HG03159 (cell line): ENCODE results near the gene SOX13.
"Not testable (repeated sequence)": the region's sequence is repeated elsewhere in the genome, so short reads cannot be mapped to it uniquely, and the experiment has no call there.

Experiments used
- ATAC-seq: cut with Tn5 transposase; IDR thresholded peaks from one replicate; pipeline ENCODE4 v1.9.1; 2021; ENCODE audit warnings: mild to moderate bottlenecking, moderate library complexity; ENCODE audit not compliant: unreplicated experiment

SOX13 gene

DNA sequence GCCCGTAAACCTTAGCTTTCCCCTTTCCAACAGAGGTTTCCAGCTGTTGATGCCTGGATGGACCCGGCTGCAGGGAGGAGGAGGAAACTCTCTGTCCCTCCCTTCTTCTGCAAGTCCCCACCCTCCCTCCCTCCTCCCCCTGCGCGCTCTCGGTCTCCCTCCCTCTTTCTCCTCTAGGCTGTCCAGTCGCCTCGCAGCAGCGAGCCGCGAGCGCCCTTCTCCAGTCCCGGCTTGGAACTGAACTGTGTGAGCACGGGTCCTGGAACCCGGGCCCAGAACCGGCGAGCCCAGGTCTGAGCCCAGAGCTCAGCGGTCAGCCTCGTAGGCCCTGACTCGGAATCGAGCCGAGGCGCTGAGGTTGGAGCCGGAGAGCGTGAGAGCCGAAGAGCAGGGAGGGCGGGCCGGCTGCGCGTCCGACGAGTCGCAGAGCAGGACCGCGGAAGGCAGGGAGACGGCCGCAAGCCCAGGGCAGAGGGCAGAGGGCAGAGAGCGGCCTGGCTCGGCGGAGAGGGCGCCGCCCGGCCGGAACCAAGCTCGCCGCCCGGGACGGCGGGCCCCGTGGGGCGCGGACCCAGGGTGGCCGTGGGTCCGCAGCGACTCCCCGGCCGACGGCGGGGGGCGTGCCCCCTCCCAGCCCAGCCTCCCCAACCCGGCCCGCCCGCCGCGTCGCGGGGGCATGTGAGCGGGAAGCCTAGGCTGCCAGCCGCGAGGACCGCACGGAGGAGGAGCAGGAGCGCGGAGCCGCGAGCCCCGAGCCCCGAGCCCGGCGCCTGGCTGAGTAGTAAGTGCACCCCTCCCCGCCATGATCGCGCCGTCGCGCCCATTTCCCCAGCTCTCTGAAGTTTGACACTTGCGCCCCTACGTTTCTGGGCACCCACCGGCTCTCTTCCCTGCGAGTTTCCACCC lies at the start of gene SOX13:
Gene SOX13, plus strand, starts transcription at position 185 of the 906 bp plus-strand sequence. CDS start 39,801 bp downstream, outside the sequence.
- no peak for ATAC-seq

DNA sequence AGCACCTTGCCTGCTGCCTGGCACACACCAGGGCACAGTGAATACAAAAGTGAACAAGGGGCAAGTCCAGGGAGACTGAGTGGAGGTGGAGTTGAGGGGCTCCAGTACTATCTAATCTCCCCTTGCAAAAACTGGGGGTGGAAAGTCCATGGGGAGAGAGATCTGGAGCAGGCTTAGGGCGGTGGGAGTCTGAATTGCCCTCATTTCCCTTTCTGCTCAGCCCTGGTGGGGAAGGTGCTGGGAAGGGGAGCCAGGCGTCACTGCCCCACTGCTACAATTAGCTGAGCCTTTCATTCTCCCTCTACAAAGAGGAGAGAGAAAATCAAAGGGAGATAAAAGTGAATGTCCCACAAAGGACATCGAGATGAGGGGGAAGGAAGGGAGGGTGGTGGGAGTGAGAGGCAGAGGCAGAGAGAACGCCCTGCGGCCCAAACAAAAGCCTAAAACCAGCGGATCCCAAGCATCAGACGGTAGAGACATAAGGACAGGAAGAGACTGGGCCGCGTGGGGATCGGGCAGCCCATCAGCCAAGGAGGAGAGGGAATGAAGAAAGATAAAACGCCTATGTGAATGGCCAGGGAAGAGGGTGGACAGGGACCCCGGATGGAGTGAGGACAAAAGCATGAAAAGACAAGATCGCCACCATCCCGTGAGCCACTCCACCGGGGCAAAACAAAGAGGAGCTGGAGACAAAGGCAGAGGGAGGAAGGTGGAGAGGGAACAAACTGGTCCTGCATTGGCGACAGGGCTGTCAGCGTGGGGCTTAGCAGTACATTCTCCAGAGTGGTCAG lies 46.8 kb upstream of the SOX13 start:
- no peak for ATAC-seq

DNA sequence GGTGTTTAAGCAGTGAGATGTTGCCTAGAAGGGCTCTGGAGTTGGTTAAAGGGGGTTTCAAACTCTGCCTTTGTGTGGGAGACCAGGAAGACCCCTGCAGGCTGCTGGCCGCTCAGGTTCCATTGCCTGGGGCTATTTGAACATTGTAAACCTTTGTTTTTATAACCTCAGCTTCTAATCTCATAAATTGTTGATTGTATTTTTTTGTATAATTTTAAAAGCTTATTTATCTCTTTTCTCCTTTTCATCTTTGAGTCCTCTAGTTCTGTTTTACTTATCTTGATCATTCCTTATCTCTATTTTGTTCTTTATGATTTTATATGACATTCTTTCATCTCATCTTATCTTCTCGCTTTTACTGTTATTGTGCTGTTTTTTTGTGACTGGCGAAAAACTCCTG lies 45.5 kb upstream of the SOX13 start:
- no peak for ATAC-seq

GRCh38 chr1:204029016-204029415 lies 43.9 kb upstream of the SOX13 start:
- no peak for ATAC-seq

DNA sequence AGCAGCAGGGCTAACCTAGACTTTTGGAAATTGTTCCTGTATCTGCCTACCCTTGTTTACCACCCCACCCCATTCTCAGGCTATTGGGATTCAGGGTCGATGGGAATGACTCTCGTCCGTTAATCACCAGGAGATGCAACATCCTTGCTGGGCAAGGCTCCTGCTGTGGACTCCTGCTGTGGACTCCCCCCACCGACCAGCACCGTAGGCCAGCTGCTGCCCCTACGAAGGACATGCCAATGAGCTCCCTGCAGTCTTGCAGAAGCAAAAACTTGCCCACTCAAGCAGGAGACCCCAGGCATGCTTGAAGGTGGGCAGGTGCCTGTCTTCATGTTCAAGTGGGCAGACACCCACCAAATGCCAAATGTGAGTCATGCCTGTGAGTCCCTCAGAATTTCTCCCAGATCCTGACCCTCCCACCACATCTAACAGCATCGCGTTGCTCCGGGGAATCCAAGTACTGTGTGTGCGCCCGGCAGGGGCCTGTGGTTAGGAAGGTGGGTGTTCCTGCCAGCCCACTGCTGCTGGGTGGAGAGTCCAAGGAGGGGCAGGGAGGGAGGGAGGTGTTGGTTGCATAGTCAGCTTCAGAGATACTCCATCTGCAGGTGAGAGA lies 41.7 kb upstream of the SOX13 start:
- ATAC-seq, result no peak

GRCh38 chr1:204032642-204033235 lies 40.2 kb upstream of the SOX13 start:
- ATAC-seq, result no peak

DNA sequence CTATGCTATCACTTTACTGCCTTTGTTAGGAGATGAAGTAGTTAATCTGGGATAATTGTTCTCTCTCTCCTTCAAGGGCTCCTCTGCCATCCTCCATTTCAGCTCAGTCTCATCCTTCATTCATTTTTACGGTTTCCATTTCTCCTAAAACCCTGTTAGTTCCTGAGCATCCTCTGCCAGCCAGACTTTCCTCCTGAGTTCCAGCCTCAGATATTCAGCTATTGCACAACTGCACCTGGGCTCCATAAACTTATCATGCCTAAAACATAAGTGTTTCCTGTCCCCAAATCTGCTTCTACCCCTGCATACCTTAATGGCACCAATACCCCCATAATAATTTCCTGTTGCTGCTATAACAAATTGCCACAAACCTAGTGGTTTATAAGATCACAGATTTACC lies 39.6 kb upstream of the SOX13 start:
- ATAC-seq, result no peak

DNA sequence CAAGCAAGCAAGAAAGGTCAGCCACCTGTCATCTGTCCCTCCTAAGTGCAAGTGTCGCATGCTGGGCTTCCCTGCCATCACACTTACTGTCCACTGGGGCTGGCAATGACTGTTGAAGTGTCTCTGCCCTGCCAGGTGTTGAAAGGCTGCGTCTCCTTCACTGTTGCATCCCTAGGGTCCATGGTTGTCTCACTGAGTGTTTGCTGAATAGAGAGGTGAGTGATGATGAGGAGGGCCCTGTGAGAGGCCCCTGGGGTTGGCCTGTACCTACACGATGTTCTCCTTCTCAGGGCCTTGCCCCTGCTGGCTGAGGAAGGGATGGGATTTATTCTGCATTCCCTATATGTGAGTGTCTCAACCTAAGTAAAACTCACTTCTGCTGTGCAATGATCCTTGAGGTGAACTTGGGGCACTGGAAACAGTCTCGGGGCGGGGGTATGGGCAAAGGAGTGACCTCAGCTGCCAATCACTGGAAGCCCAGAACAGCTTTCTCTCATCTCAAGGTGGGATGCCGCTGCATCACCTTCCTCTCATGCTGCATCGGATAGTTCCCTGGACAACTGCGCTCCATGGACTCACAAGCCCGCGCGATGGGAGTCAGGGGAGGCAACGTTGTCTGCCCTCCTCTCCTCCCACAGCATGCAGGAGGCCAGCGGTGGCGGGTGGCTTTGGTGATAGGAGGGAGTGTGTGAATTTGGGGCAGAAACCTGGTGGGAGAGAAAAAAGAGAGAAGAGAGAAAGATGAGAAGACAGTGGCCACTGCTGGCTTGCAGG lies 35.8 kb upstream of the SOX13 start:
- ATAC-seq, result no peak

DNA sequence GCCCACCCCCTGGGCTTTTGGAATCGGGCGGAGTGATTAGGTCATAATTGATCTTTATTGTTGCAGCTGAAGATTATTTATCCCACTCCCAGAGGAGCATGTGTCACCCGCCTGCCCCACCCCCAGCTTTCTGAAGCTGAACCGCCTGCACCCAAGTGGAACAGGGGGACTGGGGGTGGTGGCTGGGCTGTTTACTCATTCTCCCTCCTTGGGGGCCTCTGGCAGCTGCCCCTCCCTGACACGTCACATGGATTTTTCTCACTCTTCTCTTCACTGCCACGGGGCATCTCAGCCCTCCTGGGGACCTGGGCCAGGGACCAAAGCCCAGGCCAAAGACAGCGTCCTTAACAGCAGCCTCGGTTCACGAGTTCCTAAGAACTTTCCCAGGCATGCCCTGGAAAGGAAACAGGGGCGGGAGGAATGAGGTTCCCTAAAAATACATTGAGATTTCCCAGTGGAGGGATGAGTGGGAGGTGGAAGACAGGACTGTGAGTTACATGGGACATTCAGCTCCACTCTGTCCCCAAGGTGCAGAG lies 31.6 kb upstream of the SOX13 start:
- ATAC-seq, result no peak

DNA sequence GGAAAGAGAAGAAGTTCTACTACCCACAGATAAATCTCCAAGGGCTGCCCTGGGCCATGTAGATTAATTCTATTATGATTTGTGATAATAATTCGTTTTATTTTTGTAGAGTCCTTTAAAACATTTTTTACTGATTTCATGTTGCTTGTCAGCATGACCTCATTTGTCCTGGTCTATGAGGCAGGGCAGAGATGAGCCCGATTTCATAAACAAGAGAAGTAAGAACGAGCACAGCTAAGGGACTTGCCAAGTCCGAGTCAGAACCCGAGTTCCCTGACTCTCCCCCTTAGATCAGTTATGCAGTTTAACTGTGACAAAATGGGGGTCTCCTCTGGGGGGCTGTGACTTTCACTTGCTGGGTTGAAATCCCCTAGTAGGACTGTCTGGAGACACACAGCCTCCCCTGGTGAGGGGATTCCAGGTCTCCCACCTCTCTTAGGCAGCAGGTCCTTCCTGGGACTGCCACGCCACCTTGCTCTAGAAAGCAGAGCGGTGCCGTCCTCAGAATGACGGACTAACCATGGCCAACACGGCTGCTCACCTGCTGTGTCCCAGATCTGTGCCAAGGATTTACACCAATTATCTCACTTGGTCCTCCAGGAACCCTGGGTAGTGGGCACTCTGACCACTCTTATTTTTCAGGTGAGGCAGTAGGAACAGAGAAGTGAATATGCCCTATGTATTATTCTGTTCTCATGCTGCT lies 31.0 kb upstream of the SOX13 start:
- ATAC-seq, result no peak

DNA sequence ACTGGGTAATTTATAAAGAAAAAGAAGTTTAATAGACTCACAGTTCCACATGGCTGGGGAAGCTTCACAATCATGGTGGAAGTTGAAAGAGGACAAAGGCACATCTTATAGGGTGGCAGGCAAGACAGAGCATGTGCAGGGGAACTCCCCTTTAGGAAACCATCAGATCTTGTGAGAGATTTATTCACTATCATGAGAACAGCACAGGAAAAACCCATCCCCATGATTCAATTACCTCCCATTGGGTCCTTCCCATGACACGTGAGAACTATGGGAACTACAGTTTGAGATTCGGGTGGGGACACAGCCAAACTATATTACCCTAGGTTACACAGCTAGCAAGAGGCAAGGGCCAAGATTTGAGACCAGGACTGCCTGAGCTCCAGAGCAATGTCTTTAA lies 30.4 kb upstream of the SOX13 start:
- no peak for ATAC-seq

GRCh38 chr1:204043680-204044079 lies 29.2 kb upstream of the SOX13 start:
- ATAC-seq, result no peak

- no peak for ATAC-seq
These were observed 28.5 kb upstream of the SOX13 start for GRCh38 chr1:204044448-204044847.

DNA sequence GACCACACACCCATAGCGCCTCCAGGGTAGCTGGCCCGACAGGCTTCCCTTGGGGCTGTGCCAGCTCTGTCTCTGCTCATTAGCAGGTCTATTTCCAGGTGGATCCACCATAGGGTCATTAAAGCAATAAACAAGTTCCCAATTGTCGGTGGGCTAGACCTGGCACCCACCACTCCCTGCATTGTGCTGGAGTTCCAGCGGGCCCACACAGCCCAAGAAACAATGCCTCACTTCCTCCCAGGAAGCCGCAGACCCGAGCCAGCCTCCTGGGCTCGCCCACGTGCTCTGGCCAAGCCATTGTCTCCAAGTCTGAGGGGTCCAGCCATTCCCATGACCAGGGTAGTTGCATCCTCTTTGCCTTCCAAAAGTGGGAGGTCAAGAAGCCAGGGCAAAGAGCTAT lies 27.5 kb upstream of the SOX13 start:
- ATAC-seq, result no peak

DNA sequence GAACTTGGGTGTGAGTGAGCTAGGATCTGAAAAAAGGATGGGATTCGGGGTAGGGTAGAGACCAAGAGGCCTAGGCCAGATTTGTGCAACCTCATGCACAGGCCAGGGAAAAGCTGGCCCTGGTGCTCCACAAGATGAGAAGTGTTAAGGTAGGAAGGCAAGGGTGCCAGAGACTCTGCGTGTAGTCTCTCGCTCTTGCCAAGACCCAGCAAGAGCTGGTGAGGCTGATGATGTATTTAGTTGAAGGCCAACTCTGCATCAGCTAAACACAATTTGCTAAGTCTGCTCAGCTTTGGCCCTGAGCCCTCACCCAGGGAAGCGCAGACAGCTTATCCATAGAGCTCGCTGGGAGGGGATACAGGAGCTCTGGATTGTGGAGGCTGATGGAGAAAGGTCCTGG lies 26.6 kb upstream of the SOX13 start:
- no peak for ATAC-seq

- not testable (repeated sequence) for ATAC-seq
These were observed 24.1 kb upstream of the SOX13 start for GRCh38 chr1:204048796-204049195.

DNA sequence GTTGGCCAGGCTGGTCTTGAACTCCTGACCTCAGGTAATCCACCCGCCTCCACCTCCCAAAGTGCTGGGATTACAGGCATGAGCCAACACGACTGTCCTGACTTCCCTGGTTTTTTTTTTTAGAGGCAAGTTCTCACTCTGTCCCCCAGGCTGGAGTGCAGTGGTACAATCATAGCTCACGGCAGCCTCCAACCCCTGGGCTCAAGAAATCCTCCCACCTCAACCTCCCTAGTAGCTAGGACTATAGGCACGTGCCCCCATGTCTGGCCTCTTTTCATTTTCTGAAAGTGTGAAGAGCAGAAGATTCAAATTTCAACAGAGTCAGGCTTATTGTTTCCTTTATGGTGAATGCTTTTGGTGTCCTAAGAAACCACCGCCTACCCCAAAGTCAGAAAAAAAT lies 21.7 kb upstream of the SOX13 start:
- no peak for ATAC-seq

- no peak for ATAC-seq
These were observed 21.2 kb upstream of the SOX13 start for GRCh38 chr1:204051718-204052117.

GRCh38 chr1:204053893-204054292 lies 19.0 kb upstream of the SOX13 start:
- ATAC-seq, result no peak

DNA sequence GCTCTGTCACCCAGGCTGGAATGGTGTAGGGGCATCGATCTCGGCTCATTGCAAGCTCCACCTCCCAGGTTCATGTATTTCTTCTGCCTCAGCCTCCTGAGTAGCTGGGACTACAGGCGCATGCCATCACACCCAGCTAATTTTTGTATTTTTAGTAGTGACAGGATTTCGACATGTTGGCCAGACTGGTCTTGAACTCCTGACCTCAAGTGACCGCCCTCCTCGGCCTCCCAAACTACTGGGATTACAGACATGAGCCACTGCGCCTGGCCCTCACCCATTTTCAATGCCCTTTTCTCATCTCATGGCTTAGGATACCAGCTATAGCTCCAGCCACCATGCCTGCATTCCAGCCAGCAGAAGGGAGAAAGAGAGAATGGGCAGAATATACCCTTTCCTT lies 12.9 kb upstream of the SOX13 start:
- ATAC-seq, result no peak
